ENCODE data around the gene TNFSF12.

Gene TNFSF12

DNA sequence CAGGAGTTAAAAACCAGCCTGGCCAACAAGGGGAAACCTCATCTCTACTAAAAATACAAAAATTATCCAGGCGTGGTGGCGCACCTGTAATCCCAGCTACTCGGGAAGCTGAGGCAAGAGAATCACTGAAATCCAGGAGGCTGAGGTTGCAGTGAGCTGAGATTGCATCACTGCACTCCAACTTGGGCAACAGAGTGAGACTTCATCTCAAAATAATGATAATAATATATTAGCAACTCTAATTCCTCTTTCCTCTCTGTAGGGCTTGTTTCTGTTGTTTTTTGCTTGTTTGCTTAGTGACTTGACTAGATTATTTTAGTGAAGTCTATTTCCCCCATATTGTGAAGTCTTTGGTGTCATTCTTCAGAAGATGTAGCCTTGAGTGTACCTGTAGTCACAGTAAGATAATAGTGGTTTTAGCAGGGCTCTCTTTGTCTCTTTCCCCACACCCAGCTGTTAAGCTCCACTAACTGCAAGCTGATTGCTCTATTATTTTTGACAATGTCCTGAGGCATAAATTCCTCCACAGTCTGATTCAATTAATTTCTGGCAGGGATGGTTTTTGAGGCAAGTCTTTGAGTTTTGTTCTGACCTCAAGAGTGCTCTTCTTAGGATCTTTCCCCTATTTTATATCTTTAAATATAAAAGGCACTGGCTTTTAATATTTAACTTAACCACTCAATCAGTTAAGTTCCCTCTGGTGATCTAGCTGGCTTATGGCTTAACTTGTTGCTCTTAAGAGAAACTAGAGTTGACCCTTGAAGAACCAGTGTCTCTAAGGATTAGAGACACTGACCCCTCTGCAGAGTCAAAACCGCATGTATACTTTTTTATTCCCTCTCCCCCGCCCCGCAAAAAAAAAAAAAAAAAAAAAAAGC, 18.6 kb upstream of the TNFSF12 start:
- H4K20me1 ChIP-seq (ENCODE audit: insufficient read depth): no peaks in the 10 kb centered on the region
- no peak overlapping the region for H3K4me3 ChIP-seq (IDR thresholded peaks at IDR 0.05; ENCODE audit: insufficient read depth, low read depth, low read length)
- no peaks in the 10 kb centered on the region for H3K79me2 ChIP-seq (ENCODE audit: insufficient read depth, low read depth)
- H2AFZ ChIP-seq (ENCODE audit: low read depth): no peak overlapping the region
- H3K4me1 ChIP-seq (ENCODE audit: low read depth, poor library complexity, severe bottlenecking): no peaks in the 10 kb centered on the region
- no peak overlapping the region for H3K4me2 ChIP-seq
- no peaks in the 10 kb centered on the region for H3K36me3 ChIP-seq (ENCODE audit: insufficient read depth)
- H3K27ac ChIP-seq: no peak overlapping the region
- no peaks in the 10 kb centered on the region for H3K27me3 ChIP-seq (ENCODE audit: insufficient read depth, low read depth)
- H3K9ac ChIP-seq: no peak overlapping the region
- no peak for TF ChIP-seq CTCF (conservative IDR thresholded peaks at IDR 0.05; ENCODE audit: low read depth, low read length)

DNA sequence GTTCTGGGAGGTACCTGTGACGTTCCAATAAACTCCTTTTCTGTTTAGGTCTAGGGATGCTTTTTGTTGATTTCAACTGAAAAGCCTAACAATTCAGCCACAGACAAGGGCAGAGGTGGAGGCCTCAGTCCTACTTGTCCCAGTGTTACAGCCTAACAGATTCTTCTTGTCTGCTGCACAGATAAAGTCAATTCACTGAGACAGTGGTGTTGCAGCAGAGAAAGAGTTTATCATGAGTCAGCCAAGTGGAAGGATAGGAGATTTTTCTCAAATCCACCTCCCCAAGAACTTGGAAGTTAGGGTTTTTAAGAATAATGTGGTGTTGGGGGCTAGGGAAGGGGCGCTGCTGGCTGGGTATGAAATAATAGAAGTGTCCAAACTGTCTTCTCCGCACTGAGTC, 10.8 kb upstream of the TNFSF12 start:
- Histone ChIP-seq H4K20me1 (ENCODE audit: insufficient read depth) (no peaks in the 10 kb centered on the region), H3K4me2 (no peak overlapping the region), H3K9ac (no peak overlapping the region), H3K4me1 (ENCODE audit: low read depth, poor library complexity, severe bottlenecking) (no peaks in the 10 kb centered on the region), H3K36me3 (ENCODE audit: insufficient read depth) (no peaks in the 10 kb centered on the region), H3K4me3 (IDR thresholded peaks at IDR 0.05; ENCODE audit: insufficient read depth, low read depth, low read length) (no peak overlapping the region), H3K27me3 (ENCODE audit: insufficient read depth, low read depth) (no peaks in the 10 kb centered on the region), H3K79me2 (ENCODE audit: insufficient read depth, low read depth) (no peaks in the 10 kb centered on the region), H3K27ac (no peak overlapping the region), H2AFZ (ENCODE audit: low read depth) (no peak overlapping the region)
- no peak for TF ChIP-seq CTCF (conservative IDR thresholded peaks at IDR 0.05; ENCODE audit: low read depth, low read length)

DNA sequence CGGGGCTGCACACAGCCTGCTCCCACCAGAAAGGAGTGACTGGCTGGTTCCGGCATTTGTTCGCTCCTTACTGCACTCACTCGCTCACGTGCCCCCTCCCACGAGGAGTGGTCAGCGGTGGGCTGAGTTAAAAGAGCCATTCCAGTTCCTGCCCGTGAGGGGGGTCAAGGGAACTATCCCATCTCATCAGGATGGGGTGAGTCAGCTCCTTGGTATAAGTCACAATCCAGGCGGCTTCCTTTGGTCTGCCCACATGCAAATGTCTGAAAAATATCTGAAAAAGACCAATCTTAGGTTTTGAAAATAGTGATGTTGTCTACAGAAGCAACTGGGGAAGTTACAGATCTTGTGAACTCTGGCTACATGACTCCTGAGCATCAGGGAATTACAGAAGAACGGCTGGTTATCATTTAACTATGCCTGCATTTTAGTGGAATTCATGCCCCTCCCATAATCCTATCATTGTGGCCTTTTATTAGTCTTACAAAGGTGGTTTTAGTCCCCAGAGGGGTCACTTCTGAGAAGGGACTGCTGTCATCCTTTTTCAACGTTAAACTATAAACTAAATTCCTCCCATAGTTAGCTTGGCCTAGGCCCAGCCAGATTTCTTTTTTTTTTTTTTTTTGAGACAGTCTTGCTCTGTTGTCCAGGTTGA, 9.8 kb upstream of the TNFSF12 start:
- H4K20me1 ChIP-seq (ENCODE audit: insufficient read depth): no peaks in the 10 kb centered on the region
- TF ChIP-seq CTCF (conservative IDR thresholded peaks at IDR 0.05; ENCODE audit: low read depth, low read length): no peak
- H3K27me3 ChIP-seq (ENCODE audit: insufficient read depth, low read depth): no peaks in the 10 kb centered on the region
- no peak overlapping the region for H3K9ac ChIP-seq
- no peak overlapping the region for H3K4me2 ChIP-seq
- H2AFZ ChIP-seq (ENCODE audit: low read depth): no peak overlapping the region
- no peaks in the 10 kb centered on the region for H3K4me1 ChIP-seq (ENCODE audit: low read depth, poor library complexity, severe bottlenecking)
- H3K36me3 ChIP-seq (ENCODE audit: insufficient read depth): no peaks in the 10 kb centered on the region
- H3K27ac ChIP-seq: no peak overlapping the region
- no peak overlapping the region for H3K4me3 ChIP-seq (IDR thresholded peaks at IDR 0.05; ENCODE audit: insufficient read depth, low read depth, low read length)
- no peaks in the 10 kb centered on the region for H3K79me2 ChIP-seq (ENCODE audit: insufficient read depth, low read depth)

- Histone ChIP-seq H3K4me1 (ENCODE audit: low read depth, poor library complexity, severe bottlenecking) (no peaks in the 10 kb centered on the region), H2AFZ (ENCODE audit: low read depth) (no peak overlapping the region), H3K27me3 (ENCODE audit: insufficient read depth, low read depth) (no peaks in the 10 kb centered on the region), H3K27ac (no peak overlapping the region), H3K79me2 (ENCODE audit: insufficient read depth, low read depth) (no peaks in the 10 kb centered on the region), H4K20me1 (ENCODE audit: insufficient read depth) (no peaks in the 10 kb centered on the region), H3K4me3 (IDR thresholded peaks at IDR 0.05; ENCODE audit: insufficient read depth, low read depth, low read length) (no peak overlapping the region), H3K9ac (no peak overlapping the region), H3K36me3 (ENCODE audit: insufficient read depth) (no peaks in the 10 kb centered on the region), H3K4me2 (no peak overlapping the region)
- TF ChIP-seq CTCF (conservative IDR thresholded peaks at IDR 0.05; ENCODE audit: low read depth, low read length): no peak
Observed at GRCh38 chr17:7541074-7541621, 7.7 kb upstream of the TNFSF12 start.
